GM19372 (cell line): ENCODE measurements around the gene SPACDR.
"Not testable (repeated sequence)": the region's sequence is repeated elsewhere in the genome, so short reads cannot be mapped to it uniquely, and the experiment has no call there.

Experiments
- ATAC-seq: cut with Tn5 transposase; IDR thresholded peaks from one replicate; pipeline ENCODE4 v1.9.1; 2021; ENCODE audit warnings: mild to moderate bottlenecking, low read depth, moderate library complexity; ENCODE audit not compliant: unreplicated experiment

Gene SPACDR

GRCh38 chr7:100464210-100464660 lies at the start of gene SPACDR:
Gene SPACDR, minus strand, starts transcription at chr7:100464260. Its CDS starts 235 bp downstream, at chr7:100464025.
- ATAC-seq = no peak

GRCh38 chr7:100513212-100513810 lies 49.3 kb upstream of the SPACDR start:
- no peak for ATAC-seq

DNA sequence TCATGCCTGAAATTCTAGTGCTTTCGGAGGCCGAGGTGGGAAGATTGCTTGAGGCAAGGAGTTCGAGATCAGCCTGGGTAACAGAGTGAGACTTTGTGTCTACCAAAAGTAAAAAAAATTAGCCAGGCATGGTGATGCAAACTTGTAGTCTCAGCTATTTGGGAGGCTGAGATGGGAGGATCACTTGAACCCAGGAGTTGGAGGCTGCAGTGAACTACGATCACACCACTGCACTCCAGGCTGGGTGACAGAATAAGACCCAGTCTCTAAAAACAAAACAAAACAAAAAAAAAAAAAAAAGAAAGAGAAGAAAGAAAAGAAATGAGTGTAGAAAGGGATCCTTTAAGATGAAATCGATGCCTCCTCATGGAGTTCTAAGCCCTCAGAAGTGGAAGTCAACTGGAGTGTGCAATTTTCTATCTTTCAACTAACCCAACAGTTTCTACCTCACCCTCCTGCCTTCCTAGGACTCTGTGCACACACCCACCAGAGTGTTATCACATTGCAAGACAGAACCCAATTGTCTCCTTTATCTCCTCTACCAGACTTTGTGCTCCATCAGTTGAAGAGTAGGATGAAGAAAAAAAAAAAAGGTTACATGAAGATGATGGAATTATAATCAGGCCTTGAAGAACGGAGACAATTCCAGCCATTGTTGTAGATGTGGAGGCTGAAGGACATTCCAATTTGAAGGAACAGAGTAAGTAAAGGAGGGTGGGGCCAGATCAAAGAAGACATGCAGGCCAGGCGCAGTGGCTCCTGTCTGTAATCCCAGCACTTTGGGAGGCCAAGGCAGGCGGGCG lies 46.6 kb upstream of the SPACDR start:
- ATAC-seq = no peak

DNA sequence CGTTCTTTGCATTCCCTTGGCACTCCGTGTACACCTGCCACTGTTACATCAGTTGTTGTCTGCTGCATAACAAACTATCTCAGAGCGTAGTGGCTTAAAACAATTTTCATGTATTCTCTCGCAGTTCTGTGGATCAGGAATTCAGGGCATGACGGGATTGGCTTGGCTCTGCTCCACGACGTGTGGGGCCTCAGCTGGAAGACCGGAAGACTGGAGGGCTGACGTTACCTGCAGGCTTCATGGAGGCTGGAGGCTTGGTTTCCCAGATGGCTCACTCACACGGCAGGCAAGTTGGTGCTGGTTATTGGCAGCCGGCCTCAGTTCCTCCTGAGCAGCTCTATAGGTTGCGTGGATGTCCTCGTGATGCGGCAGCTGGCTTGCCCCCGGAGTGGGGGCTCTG lies 45.2 kb upstream of the SPACDR start:
- no peak for ATAC-seq

DNA sequence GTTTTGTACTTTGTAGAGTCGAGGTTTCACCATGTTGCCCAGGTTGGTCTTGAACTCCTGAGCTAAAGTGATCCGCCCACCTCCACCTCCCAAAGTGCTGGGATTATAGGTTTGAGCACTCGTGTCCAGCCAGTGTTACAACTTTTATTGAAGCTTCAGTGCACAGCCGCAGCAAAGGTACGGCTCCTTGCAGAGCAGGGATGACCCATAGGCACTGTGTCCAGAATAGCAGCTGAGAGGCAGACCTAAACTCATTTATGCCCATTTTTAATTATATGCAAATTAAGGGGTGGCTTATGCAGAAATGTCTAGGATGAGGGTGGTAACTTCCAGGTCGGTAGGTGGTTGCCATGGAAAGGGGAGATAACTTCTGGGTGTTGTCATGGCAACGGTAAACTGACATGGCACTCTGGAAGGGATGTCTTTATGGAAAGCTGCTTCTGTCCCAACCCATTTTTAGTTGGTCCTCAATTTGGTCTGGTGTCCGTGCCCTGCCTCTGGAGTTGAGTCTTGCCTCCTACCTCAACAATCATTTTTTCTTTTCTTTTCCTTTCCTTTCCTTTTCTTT lies 42.4 kb upstream of the SPACDR start:
- ATAC-seq = no peak

DNA sequence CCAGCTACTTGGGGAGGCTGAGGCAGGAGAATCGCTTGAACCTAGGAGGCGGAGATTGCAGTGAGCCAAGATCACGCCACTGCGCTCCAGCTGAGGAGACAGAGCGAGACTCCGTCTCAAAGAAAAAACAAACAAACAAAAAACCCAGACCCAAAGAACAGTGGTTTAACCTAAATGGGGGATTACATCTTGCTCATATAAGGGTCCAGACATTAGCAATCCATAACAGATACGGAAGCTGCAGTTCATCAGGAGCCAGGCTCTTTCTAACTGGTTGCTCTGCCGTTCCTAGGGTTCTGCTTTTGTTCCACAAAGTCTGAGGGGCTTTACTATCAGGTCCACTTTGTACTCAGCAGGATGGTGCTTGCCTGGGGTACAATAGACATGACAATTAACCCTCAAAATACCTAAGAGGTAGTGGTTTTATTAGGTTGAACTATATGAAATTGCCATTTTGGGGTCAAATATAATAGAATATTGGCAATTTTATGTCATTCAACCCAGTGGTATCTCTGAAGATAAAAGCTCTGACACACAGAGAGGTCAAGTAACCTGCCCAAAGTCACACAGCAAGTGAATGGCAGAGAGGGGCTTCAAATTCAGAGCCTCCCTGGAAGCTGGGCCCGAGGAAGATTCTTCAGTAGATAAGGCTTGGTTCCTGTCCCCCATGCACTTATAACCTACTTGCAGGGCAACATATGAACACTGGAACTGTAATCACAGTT lies 41.0 kb upstream of the SPACDR start:
- ATAC-seq = no peak

GRCh38 chr7:100504031-100504430 lies 40.0 kb upstream of the SPACDR start:
- not testable (repeated sequence) for ATAC-seq

DNA sequence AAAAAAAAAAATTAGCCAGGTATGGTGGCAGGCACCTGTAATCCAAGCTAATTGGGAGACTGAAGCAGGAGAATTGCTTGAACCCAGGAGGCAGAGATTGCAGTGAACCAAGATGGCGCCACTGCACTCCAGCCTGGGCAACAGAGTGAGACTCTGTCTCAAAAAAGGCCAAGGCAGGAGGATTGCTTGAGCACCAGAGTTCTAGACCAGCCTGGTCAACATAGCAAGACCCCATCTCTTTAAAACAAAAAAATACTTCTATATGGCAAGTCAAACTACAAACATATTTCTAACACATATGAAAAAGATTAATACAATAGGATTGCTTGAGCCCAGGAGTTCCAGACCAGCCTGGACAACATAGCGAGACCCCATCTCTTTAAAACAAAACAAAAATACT lies 36.7 kb upstream of the SPACDR start:
- ATAC-seq = not testable (repeated sequence)

- ATAC-seq = no peak
Observed at GRCh38 chr7:100496509-100496908, 32.4 kb upstream of the SPACDR start.

GRCh38 chr7:100493476-100494264 lies 29.6 kb upstream of the SPACDR start:
- no peak for ATAC-seq

- ATAC-seq = no peak
Observed at GRCh38 chr7:100492738-100493475, 28.8 kb upstream of the SPACDR start.

DNA sequence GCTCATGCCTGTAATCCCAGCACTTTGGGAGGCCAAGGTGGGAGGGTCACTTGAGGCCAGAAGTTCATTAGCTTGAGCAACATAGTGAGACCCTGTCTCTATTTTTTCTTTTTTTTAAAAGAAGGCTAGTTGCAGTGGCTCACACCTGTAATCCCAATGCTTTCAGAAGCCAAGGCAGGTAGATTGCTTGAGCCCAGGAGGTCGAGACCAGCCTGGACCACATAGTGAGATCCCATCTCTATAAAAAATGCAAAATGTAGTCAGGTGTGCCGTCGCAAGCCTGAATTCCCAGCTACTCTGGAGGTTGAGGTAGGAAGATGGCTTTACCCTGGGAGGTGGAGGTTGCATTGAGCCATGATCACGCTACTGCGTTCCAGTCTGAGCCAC lies 27.1 kb upstream of the SPACDR start:
- no peak for ATAC-seq

DNA sequence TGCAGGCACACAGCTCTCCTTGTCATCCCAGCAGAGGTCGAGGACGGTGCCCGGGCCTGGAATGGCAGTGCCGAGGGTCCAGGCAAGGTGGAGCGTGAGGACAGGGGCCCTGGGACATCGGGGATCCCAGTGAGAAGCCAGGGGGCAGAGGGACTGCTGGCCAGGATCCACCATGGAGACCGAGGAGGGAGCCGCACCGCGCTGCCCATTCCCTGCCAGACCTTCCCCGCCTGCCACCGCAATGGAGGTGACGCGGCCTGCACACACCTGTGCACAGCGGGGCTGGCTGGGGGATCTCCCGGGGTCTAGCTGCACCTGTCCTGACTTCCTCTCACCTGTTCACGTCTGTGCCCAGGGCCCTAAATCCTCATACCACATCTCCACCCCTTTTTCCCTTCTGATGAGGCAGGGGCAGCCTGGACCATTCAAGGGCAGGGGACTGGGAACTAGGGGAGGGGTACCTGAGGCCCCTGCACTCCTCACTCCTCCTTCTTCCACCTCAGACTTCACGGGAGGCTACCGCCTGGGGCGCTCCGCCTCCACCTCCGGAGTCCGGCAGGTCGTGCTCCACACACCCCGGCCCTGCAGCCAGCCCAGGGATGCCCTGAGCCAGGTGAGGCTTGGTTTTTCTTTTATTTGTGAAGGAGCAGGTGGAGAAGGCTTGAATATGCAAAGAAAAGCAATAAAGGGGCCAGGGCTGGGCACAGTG lies 26.6 kb upstream of the SPACDR start:
- ATAC-seq = no peak

DNA sequence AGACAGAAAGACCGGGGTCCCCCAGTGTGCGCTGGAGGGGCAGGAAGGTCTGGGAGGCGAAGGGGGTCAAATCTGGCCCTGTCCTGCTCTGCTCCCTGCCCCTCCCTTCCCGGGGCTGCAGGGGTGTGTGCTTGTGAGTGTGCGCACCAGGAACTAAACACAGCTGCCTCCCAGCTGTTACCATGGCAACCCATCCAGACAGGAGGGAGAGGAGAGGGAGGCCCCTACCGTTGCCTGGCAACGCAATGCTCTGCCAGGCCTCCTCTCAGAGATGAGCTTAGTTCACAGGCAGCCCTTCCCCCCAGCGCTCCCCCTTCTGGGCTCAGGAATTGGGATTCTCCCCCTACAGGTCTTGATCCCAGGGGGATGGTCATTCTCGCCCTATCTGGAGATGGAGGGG lies 25.8 kb upstream of the SPACDR start:
- ATAC-seq = no peak

DNA sequence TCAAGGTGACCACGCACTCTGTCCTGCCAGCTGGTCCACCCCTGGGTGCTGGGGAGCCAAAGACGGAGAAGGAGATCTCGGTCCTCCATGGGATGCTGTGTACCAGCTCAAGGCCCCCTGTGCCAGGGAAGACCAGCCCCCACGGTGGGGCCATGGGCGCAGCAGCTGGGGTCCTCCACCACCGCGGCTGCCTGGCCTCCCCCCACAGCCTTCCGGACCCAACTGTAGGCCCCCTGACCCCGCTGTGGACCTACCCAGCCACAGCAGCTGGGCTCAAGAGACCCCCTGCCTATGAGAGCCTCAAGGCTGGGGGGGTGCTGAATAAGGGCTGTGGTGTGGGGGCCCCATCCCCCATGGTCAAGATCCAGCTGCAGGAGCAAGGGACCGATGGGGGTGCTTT lies 25.1 kb upstream of the SPACDR start:
- no peak for ATAC-seq

DNA sequence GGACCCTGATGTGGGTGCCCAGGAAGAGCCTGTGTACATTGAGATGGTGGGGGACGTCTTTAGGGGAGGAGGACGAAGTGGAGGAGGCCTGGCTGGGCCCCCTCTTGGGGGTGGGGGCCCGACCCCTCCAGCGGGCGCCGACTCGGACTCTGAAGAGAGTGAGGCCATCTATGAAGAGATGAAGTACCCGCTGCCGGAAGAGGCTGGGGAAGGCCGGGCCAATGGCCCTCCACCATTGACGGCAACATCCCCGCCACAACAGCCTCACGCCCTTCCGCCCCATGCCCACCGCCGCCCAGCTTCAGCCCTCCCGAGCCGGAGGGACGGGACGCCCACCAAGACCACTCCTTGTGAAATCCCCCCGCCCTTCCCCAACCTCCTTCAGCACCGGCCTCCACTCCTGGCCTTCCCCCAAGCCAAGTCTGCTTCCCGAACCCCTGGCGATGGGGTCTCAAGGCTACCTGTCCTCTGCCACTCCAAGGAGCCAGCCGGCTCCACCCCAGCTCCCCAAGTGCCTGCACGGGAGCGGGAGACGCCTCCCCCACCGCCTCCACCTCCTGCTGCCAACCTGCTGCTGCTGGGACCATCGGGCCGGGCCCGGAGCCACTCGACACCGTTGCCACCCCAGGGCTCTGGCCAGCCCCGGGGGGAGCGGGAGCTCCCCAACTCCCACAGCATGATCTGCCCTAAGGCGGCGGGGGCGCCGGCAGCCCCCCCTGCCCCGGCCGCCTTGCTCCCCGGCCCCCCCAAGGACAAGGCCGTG lies 24.5 kb upstream of the SPACDR start:
- no peak for ATAC-seq

- no peak for ATAC-seq
Observed at GRCh38 chr7:100486753-100487446, 22.8 kb upstream of the SPACDR start.
